HEK293 (cell line): ENCODE measurements around the gene LYST.
A peak's percentile ranks its signal among the peaks of the same experiment; 100 is the strongest.

Source experiments
- GFI1B ChIP-seq: fragments of 450-650 bp; formaldehyde crosslinking; IDR thresholded peaks from 2 replicates; pipeline ENCODE4 v1.5.1; 2016; ENCODE audit warnings: missing biosample characterization, missing genetic modification characterization
- GLI2 ChIP-seq: fragments of 450-650 bp; formaldehyde crosslinking; IDR thresholded peaks from 2 replicates; pipeline ENCODE4; 2017; ENCODE audit warnings: missing biosample characterization, missing genetic modification characterization, low read depth, borderline replicate concordance
- KLF8 ChIP-seq: fragments of 450-650 bp; formaldehyde crosslinking; IDR thresholded peaks from 2 replicates; pipeline ENCODE4 v1.5.1; 2016; ENCODE audit warnings: missing biosample characterization, missing genetic modification characterization
- KLF9 ChIP-seq: fragments of 450-650 bp; formaldehyde crosslinking; IDR thresholded peaks from 2 replicates; pipeline ENCODE4 v1.5.1; 2016; ENCODE audit warnings: missing biosample characterization, missing genetic modification characterization, low read depth
- WT1 ChIP-seq: fragments of 450-650 bp; formaldehyde crosslinking; IDR thresholded peaks from 2 replicates; pipeline ENCODE4 v1.5.1; 2016; ENCODE audit warnings: missing biosample characterization, missing genetic modification characterization
- ZBTB20 ChIP-seq: fragments of 450-650 bp; formaldehyde crosslinking; IDR thresholded peaks from 2 replicates; pipeline ENCODE4 v1.5.1; 2016; ENCODE audit warnings: missing biosample characterization, missing genetic modification characterization
- ZNF114 ChIP-seq: fragments of 450-650 bp; formaldehyde crosslinking; IDR thresholded peaks from 2 replicates; pipeline ENCODE4 v1.5.0; 2017; ENCODE audit warnings: missing biosample characterization, missing genetic modification characterization
- ZNF121 ChIP-seq: fragments of 450-650 bp; formaldehyde crosslinking; IDR thresholded peaks from 2 replicates; pipeline ENCODE4 v1.5.1; 2016; ENCODE audit warnings: missing biosample characterization, missing genetic modification characterization
- ZNF157 ChIP-seq: fragments of 450-650 bp; formaldehyde crosslinking; IDR thresholded peaks from 2 replicates; pipeline ENCODE4 v1.5.1; 2016; ENCODE audit warnings: missing biosample characterization, missing genetic modification characterization
- ZNF184 ChIP-seq: fragments of 450-650 bp; IDR thresholded peaks from 2 replicates; pipeline ENCODE4 v1.5.1; 2018; ENCODE audit warnings: missing biosample characterization, mild to moderate bottlenecking, missing genetic modification characterization
- ZNF19 ChIP-seq: fragments of 450-650 bp; formaldehyde crosslinking; IDR thresholded peaks from 2 replicates; pipeline ENCODE4; 2016; ENCODE audit warnings: missing biosample characterization, missing genetic modification characterization, low read depth
- ZNF302 ChIP-seq: fragments of 450-650 bp; formaldehyde crosslinking; IDR thresholded peaks from 2 replicates; pipeline ENCODE4 v1.5.1; 2016; ENCODE audit warnings: missing biosample characterization, missing genetic modification characterization, low read depth
- ZNF354C ChIP-seq: fragments of 450-650 bp; formaldehyde crosslinking; IDR thresholded peaks from 2 replicates; pipeline ENCODE4 v1.5.1; 2016; ENCODE audit warnings: missing biosample characterization, missing genetic modification characterization, low read depth, borderline replicate concordance
- ZNF391 ChIP-seq: fragments of 450-650 bp; formaldehyde crosslinking; IDR thresholded peaks from 2 replicates; pipeline ENCODE4 v1.5.1; 2016; ENCODE audit warnings: low read depth, missing biosample characterization, missing genetic modification characterization, borderline replicate concordance
- ZNF548 ChIP-seq: fragments of 450-650 bp; formaldehyde crosslinking; IDR thresholded peaks from 2 replicates; pipeline ENCODE4 v1.5.1; 2016; ENCODE audit warnings: missing biosample characterization, missing genetic modification characterization
- ZNF555 ChIP-seq: fragments of 450-650 bp; formaldehyde crosslinking; conservative IDR thresholded peaks from 2 replicates; pipeline ENCODE4 v1.5.1; 2017; ENCODE audit warnings: missing biosample characterization, mild to moderate bottlenecking, missing genetic modification characterization, inconsistent platforms
- ZNF561 ChIP-seq: fragments of 450-650 bp; IDR thresholded peaks from 2 replicates; pipeline ENCODE4 v1.5.1; 2018; ENCODE audit warnings: missing biosample characterization, missing genetic modification characterization, borderline replicate concordance
- ZNF585B ChIP-seq: fragments of 450-650 bp; formaldehyde crosslinking; IDR thresholded peaks from 2 replicates; pipeline ENCODE4 v1.5.1; 2016; ENCODE audit warnings: missing biosample characterization, missing genetic modification characterization
- ZNF621 ChIP-seq: fragments of 450-650 bp; formaldehyde crosslinking; IDR thresholded peaks from 2 replicates; pipeline ENCODE4 v1.5.1; 2017; ENCODE audit warnings: missing biosample characterization, missing genetic modification characterization
- TF ChIP-seq, protein P1 (sequence below): fragments of 450-650 bp; formaldehyde crosslinking; IDR thresholded peaks from 2 replicates; pipeline ENCODE4 v1.5.1; 2016; ENCODE audit warnings: missing biosample characterization, missing genetic modification characterization
- TF ChIP-seq, protein P2 (sequence below): fragments of 450-650 bp; formaldehyde crosslinking; IDR thresholded peaks from 2 replicates; pipeline ENCODE4 v1.5.1; 2017; ENCODE audit warnings: missing biosample characterization, missing genetic modification characterization
- TF ChIP-seq, protein P3 (sequence below): fragments of 450-650 bp; formaldehyde crosslinking; IDR thresholded peaks from 2 replicates; pipeline ENCODE4 v1.5.1; 2016; ENCODE audit warnings: missing biosample characterization, missing genetic modification characterization
- TF ChIP-seq, protein P4 (sequence below): fragments of 450-650 bp; formaldehyde crosslinking; IDR thresholded peaks from 2 replicates; pipeline ENCODE4 v1.5.1; 2016; ENCODE audit warnings: missing biosample characterization, missing genetic modification characterization

The LYST gene

DNA sequence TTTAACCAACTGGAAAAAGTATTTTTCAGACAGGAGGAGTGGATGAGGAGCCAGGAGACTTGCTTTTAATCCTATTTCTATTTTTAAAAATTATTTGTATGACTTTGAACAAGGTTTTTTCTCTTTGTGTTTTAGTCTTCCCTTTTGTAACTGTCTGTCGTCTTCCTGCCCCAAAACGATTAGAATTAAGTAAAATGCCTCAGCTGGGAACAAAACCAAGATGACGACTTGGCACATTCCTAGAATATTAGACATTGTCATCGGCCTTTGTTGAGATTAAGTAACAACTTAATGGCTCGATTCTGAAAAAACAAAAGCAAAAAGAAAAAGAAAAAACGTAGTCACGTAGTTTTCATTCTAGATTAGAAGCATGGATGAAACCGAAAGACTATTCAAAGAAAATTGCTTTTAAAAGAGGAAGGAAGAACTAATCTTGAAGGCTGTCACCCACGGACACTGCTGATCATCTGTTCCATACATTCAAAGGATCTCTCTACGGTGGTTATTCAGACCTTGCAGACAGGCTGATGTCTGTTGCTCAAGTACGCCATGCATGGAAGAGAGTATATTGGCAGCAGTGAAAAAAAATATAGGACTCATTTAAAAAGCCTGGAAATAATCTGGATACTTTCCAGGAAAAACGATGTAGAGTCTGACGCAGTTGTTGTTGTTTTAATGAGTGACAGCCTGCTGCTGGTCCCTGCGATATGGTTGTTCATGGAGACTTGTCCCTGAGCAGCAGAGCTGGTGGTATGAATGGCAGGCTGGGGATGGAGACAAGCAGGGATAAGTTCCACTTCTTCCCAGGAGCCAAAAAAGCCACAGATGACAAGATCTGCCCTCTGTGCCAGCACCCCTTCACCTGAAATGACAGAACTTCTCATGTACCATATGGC, 234.0 kb downstream of the LYST start (continued):
- TF ChIP-seq, protein P1, sequence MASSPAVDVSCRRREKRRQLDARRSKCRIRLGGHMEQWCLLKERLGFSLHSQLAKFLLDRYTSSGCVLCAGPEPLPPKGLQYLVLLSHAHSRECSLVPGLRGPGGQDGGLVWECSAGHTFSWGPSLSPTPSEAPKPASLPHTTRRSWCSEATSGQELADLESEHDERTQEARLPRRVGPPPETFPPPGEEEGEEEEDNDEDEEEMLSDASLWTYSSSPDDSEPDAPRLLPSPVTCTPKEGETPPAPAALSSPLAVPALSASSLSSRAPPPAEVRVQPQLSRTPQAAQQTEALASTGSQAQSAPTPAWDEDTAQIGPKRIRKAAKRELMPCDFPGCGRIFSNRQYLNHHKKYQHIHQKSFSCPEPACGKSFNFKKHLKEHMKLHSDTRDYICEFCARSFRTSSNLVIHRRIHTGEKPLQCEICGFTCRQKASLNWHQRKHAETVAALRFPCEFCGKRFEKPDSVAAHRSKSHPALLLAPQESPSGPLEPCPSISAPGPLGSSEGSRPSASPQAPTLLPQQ (tag by site-specific recombination): peak; percentile 20; the same call in 1 of the 2 replicates
- TF ChIP-seq KLF8 (tag by site-specific recombination) (no peak), ZNF391 (no peak), ZNF548 (tag by site-specific recombination) (no peak), GFI1B (tag by site-specific recombination) (no peak), ZNF121 (tag by site-specific recombination) (no peak), ZNF114 (tag by site-specific recombination) (no peak), ZNF555 (no peak), ZNF184 (tag by site-specific recombination) (peak; percentile 44; the same call in 1 of the 2 replicates), ZNF585B (tag by site-specific recombination) (no peak), WT1 (no peak), ZNF19 (no peak), ZNF621 (tag by site-specific recombination) (no peak), ZNF561 (peak; percentile 32; the same call in 1 of the 2 replicates), GLI2 (tag by site-specific recombination) (no peak), ZBTB20 (tag by site-specific recombination) (no peak), ZNF354C (tag by site-specific recombination) (no peak), ZNF302 (tag by site-specific recombination) (no peak), ZNF157 (tag by site-specific recombination) (no peak), KLF9 (no peak)
- TF ChIP-seq, protein P2, sequence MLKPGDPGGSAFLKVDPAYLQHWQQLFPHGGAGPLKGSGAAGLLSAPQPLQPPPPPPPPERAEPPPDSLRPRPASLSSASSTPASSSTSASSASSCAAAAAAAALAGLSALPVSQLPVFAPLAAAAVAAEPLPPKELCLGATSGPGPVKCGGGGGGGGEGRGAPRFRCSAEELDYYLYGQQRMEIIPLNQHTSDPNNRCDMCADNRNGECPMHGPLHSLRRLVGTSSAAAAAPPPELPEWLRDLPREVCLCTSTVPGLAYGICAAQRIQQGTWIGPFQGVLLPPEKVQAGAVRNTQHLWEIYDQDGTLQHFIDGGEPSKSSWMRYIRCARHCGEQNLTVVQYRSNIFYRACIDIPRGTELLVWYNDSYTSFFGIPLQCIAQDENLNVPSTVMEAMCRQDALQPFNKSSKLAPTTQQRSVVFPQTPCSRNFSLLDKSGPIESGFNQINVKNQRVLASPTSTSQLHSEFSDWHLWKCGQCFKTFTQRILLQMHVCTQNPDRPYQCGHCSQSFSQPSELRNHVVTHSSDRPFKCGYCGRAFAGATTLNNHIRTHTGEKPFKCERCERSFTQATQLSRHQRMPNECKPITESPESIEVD (tag by site-specific recombination): no peak
- TF ChIP-seq, protein P3, sequence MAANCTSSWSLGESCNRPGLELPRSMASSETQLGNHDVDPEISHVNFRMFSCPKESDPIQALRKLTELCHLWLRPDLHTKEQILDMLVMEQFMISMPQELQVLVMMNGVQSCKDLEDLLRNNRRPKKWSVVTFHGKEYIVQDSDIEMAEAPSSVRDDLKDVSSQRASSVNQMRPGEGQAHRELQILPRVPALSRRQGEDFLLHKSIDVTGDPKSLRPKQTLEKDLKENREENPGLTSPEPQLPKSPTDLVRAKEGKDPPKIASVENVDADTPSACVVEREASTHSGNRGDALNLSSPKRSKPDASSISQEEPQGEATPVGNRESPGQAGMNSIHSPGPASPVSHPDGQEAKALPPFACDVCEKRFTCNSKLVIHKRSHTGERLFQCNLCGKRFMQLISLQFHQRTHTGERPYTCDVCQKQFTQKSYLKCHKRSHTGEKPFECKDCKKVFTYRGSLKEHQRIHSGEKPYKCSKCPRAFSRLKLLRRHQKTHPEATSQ (tag by site-specific recombination): no peak
- TF ChIP-seq, protein P4, sequence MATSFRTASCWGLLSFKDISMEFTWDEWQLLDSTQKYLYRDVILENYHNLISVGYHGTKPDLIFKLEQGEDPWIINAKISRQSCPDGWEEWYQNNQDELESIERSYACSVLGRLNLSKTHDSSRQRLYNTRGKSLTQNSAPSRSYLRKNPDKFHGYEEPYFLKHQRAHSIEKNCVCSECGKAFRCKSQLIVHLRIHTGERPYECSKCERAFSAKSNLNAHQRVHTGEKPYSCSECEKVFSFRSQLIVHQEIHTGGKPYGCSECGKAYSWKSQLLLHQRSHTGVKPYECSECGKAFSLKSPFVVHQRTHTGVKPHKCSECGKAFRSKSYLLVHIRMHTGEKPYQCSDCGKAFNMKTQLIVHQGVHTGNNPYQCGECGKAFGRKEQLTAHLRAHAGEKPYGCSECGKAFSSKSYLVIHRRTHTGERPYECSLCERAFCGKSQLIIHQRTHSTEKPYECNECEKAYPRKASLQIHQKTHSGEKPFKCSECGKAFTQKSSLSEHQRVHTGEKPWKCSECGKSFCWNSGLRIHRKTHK (tag by site-specific recombination): no peak
